DOHH2 (cell line): ENCODE data around the gene CBY3.

Experiments
- H3F3A ChIP-seq: fragments of 200-600 bp; sonication (generic), shearing (Covaris generic); 2 replicates; pipeline ENCODE4 v1.6.0; 2016; ENCODE audit warnings: antibody characterized with exemption, mild to moderate bottlenecking; ENCODE audit not compliant: control insufficient read depth, insufficient read depth
- H3K27ac ChIP-seq: fragments of 200-600 bp; sonication (generic); 2 replicates; pipeline ENCODE4 v1.5.1; 2014; ENCODE audit warnings: low read depth, mild to moderate bottlenecking, low read length, moderate library complexity
- H3K27me3 ChIP-seq: fragments of 200-600 bp; sonication (generic); 2 replicates; pipeline ENCODE4 v1.6.1; 2014; ENCODE audit warnings: mild to moderate bottlenecking, low read length, mixed read lengths; ENCODE audit not compliant: control insufficient read depth
- H3K36me3 ChIP-seq: fragments of 200-600 bp; sonication (generic); 2 replicates; pipeline ENCODE4 v1.6.1; 2014; ENCODE audit warnings: mild to moderate bottlenecking, low read length, moderate library complexity, mixed read lengths; ENCODE audit not compliant: control insufficient read depth
- H3K4me1 ChIP-seq: fragments of 200-600 bp; sonication (generic); 2 replicates; pipeline ENCODE4 v1.6.1; 2014; ENCODE audit warnings: mild to moderate bottlenecking, low read length, mixed read lengths; ENCODE audit not compliant: control insufficient read depth
- H3K4me2 ChIP-seq: fragments of 200-600 bp; sonication (generic); 2 replicates; pipeline ENCODE4 v1.6.0; 2014; ENCODE audit warnings: mild to moderate bottlenecking, low read length, moderate library complexity
- H3K4me3 ChIP-seq: fragments of 200-600 bp; sonication (generic); 2 replicates; pipeline ENCODE4 v1.5.1; 2014; ENCODE audit warnings: mild to moderate bottlenecking, low read length, mixed read lengths
- H3K79me2 ChIP-seq: fragments of 200-600 bp; sonication (generic); 2 replicates; pipeline ENCODE4 v1.6.1; 2014; ENCODE audit warnings: mild to moderate bottlenecking, low read length, mixed read lengths; ENCODE audit not compliant: control insufficient read depth
- H3K9me2 ChIP-seq: fragments of 200-600 bp; sonication (generic); replicated peaks from 2 replicates; pipeline ENCODE4 v1.6.1; 2014; ENCODE audit warnings: mild to moderate bottlenecking, low read length, mixed read lengths; ENCODE audit not compliant: control insufficient read depth
- H3K9me3 ChIP-seq: fragments of 200-600 bp; sonication (generic); 2 replicates; pipeline ENCODE4 v1.6.1; 2014; ENCODE audit warnings: antibody characterized with exemption, low read length, mixed read lengths; ENCODE audit not compliant: control insufficient read depth, insufficient read depth
- H4K20me1 ChIP-seq: fragments of 200-600 bp; sonication (generic); 2 replicates; pipeline ENCODE4 v1.6.0; 2014; ENCODE audit warnings: low read depth, mild to moderate bottlenecking, antibody characterized with exemption, low read length, moderate library complexity; ENCODE audit not compliant: control insufficient read depth, insufficient read depth
- EZH2phosphoT487 ChIP-seq: fragments of 200-600 bp; sonication (generic); IDR thresholded peaks from 2 replicates; pipeline ENCODE4 v1.6.1; 2017; ENCODE audit warnings: borderline replicate concordance, mild to moderate bottlenecking, antibody characterized with exemption, low read length, moderate library complexity, mixed read lengths
- TF ChIP-seq, protein P1 (sequence below): fragments of 200-600 bp; sonication (generic); IDR thresholded peaks from one replicate; pipeline ENCODE4 v1.5.1; 2014; ENCODE audit warnings: antibody characterized with exemption, mild to moderate bottlenecking, low read depth, low read length; ENCODE audit not compliant: poor library complexity, severe bottlenecking

The CBY3 gene

DNA sequence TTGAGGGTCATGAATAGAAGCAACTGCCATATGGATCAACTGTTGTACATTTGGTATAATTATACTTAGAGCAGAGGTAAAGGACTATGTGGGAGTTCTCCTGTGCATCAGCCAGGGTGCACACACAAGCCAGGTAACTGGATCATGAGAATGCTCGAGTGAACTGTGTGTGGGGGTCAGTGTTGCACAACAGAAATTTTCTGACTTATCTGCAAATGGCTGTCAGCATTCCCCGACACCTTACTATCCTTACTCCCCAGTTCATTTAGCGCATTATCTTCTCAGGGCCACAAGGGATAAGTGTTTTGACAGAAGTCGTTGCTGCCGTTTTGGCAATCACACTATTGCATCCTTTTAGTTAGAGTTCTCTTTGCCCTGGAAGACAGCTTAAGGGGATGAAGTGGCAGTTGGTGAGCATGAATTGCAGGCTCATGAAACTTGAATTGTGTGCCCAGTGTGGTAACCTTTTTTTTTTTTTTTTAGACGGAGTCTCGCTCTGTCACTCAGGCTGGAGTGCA is 19.6 kb upstream of the CBY3 start:
- Histone ChIP-seq H4K20me1 (peaks cover 26% of the 10 kb centered on the region), H3K27ac (no peak overlapping the region), H3K27me3 (no peaks in the 10 kb centered on the region), H3K4me2 (peak overlapping the region; percentile 90), H3K79me2 (peaks cover 78% of the 10 kb centered on the region), H3K9me3 (no peaks in the 10 kb centered on the region), H3F3A (no peaks in the 10 kb centered on the region), H3K4me1 (peaks cover 38% of the 10 kb centered on the region), H3K36me3 (peaks cover 62% of the 10 kb centered on the region), H3K4me3 (peak overlapping the region; percentile 96), H3K9me2 (no peaks in the 10 kb centered on the region)
- TF ChIP-seq, protein P1, sequence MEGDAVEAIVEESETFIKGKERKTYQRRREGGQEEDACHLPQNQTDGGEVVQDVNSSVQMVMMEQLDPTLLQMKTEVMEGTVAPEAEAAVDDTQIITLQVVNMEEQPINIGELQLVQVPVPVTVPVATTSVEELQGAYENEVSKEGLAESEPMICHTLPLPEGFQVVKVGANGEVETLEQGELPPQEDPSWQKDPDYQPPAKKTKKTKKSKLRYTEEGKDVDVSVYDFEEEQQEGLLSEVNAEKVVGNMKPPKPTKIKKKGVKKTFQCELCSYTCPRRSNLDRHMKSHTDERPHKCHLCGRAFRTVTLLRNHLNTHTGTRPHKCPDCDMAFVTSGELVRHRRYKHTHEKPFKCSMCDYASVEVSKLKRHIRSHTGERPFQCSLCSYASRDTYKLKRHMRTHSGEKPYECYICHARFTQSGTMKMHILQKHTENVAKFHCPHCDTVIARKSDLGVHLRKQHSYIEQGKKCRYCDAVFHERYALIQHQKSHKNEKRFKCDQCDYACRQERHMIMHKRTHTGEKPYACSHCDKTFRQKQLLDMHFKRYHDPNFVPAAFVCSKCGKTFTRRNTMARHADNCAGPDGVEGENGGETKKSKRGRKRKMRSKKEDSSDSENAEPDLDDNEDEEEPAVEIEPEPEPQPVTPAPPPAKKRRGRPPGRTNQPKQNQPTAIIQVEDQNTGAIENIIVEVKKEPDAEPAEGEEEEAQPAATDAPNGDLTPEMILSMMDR = no peak
- no peak for TF ChIP-seq EZH2phosphoT487

DNA sequence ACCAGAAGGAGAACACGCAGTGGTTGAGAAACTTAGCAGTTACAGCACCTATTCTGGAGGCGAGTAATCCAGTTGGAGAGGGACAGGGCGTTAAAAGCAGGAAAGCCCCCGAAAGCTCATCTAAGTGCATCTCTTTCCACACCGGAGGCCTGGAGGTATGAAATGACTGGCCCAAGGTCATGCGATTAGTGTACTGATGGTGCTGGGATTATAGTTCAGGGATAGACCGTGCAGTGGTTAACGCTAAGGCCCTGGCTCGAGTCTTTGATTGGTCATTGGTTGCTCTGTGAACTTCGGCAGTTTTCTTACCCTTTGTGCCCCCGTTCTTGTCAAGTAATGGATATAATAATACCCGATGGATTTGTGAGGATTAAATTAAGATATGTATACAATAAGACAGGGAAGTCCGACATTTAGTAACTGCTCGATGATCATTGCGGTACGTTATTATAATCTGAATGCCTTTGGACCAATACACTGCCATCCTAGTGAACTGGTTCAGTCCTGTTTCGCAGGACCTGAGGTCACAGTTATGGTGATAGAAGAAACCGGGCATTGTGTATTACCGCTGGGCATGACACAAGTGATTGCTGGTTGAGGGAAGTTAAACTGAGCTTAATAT is 18.9 kb upstream of the CBY3 start:
- Histone ChIP-seq H3K9me2 (no peaks in the 10 kb centered on the region), H4K20me1 (peaks cover 26% of the 10 kb centered on the region), H3K36me3 (peaks cover 55% of the 10 kb centered on the region), H3K79me2 (peaks cover 70% of the 10 kb centered on the region), H3K27ac (peak overlapping the region; percentile 59), H3K4me2 (peak overlapping the region; percentile 90), H3F3A (no peaks in the 10 kb centered on the region; the same call in 1 of the 2 replicates), H3K4me3 (peak overlapping the region; percentile 96), H3K4me1 (peaks cover 38% of the 10 kb centered on the region), H3K9me3 (no peaks in the 10 kb centered on the region), H3K27me3 (no peaks in the 10 kb centered on the region)
- TF ChIP-seq, protein P1 = no peak
- TF ChIP-seq EZH2phosphoT487 = no peak

DNA sequence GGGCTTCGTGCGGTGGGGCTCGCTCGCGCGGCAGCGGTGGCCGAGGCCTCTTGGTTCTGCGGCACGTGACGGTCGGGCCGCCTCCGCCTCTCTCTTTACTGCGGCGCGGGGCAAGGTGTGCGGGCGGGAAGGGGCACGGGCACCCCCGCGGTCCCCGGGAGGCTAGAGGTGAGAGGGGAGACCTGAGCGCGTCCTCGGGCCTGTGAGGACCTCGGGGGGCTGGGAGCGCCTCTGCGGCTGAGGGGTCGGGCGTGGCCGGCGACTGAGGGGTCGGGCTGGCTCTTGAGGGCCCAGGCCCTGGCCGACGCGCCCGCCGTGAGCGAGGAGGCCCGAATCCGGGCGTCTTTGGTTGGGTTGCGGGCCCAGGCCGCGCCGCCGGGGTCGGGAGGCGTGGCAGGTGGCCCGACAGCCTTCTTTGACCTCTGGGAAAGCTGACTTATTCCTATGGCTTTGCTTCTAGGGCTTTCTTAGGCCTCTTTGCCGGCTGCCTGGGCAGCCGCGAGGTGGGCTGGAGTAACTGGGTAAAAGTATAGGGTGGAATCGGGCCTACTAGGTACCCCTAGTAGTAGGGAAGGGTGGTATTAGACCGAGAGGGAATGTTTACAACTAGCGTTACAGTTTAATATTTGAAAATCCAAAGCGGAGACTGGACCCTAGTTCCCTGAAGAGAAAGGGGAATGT is 18.2 kb upstream of the CBY3 start, which contains the start of gene CANX:
TSS of gene CANX (plus strand) at position 33 of the 681 bp plus-strand sequence. CDS start 6,715 bp downstream, outside the sequence.
- Histone ChIP-seq H3K9me2 (no peaks in the 10 kb centered on the region), H3K4me3 (peak within 1 kb of the TSS; percentile 96), H3F3A (no peaks in the 10 kb centered on the region; the same call in 1 of the 2 replicates), H3K36me3 (peaks cover 50% of the 10 kb centered on the region), H3K4me2 (peak within 1 kb of the TSS; percentile 90), H4K20me1 (peaks cover 24% of the 10 kb centered on the region), H3K27ac (peak within 1 kb of the TSS; percentile 68), H3K4me1 (peaks cover 38% of the 10 kb centered on the region), H3K79me2 (peaks cover 64% of the 10 kb centered on the region), H3K27me3 (no peaks in the 10 kb centered on the region), H3K9me3 (no peaks in the 10 kb centered on the region)
- TF ChIP-seq, protein P1 = no peak
- TF ChIP-seq EZH2phosphoT487 = no peak
